Activated naive CD4-positive, alpha-beta T cell treated with anti-CD3 and anti-CD28 coated beads, Interleukin-2, amount 50 U/mL, for 16 hours (primary cell): ENCODE measurements around the gene DACT1.

Source experiments
- DNase-seq: peaks from one replicate; pipeline ENCODE4 v3.0.0-alpha.2; 2020

DACT1 gene

DNA sequence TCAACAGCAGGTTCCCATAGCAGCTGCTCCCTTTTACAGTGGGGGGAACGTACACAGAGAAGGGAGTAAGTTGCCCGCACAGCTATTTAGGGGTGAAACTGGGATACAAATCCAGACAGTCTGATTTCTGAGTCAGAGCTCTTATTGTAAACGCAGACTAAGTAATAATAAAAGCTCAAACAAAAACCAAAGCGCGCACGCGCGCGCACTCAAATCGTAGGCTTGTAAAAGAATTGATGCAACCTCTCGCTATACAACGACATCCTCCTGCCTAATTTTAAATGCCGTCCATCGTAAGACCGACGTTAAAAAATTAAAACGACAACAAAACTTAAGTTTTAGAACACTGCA is 747 bp upstream of the DACT1 start:
- peak; percentile 69 for DNase-seq

DNA sequence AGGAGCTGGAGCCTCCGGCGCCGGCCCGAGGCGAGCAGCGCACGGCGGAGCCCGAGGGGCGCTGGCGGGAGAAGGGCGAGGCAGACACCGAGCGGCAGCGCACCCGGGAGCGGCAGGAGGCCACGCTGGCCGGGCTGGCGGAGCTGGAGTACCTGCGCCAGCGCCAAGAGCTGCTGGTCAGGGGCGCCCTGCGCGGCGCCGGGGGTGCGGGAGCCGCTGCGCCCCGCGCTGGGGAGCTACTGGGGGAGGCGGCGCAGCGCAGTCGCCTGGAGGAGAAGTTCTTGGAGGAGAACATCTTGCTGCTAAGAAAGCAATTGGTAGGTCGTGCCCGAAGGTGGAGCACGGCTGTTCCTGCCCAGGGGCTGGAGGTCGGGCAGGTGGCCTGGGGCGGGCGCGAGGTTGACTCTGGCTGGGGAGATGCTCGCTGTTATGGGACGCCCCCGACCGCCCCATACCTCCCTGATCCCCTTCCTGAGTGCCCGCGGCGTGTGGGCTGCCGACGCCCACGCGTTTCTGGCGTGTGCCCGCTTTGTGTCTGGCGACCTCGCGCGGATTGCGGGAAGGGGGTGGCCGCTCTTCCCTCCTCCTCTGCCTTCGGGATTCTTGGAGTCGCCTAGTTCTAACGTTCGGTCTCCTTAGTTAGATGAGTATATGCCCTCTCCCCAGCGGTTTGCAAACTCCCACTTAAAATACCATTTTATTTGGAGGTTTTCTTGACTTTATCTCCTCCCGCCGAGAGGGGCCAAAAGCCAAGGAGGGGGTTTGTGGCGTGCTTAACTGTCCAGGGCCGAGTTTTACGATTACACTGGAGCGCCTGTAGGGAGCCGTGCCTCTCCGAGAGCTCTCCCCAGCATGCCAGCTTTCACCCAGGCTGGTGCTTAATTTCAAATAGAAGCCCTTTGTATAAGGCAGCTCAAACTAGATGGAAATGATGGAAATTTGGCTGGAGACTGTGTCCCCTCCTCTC is 752 bp downstream of the DACT1 start:
- peak; percentile 39 for DNase-seq

DNA sequence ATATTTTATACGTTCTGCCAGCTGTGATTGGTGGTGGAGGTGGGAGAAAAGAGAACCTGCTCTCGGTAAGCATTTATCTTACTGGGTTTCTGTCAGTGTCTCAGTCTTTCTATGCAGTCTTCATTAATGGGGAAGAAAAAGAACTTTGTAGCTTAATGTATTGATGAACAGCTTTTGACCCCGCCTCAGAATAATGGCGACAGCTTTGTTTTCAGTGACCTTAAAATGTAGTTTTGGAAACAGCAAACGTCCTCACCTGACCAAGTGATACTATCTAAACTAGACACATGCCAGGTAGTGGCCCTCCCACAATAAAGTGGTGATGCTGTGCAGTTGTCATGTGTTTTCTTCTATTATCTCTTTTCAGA is 1.4 kb downstream of the DACT1 start:
- no peak for DNase-seq

DNA sequence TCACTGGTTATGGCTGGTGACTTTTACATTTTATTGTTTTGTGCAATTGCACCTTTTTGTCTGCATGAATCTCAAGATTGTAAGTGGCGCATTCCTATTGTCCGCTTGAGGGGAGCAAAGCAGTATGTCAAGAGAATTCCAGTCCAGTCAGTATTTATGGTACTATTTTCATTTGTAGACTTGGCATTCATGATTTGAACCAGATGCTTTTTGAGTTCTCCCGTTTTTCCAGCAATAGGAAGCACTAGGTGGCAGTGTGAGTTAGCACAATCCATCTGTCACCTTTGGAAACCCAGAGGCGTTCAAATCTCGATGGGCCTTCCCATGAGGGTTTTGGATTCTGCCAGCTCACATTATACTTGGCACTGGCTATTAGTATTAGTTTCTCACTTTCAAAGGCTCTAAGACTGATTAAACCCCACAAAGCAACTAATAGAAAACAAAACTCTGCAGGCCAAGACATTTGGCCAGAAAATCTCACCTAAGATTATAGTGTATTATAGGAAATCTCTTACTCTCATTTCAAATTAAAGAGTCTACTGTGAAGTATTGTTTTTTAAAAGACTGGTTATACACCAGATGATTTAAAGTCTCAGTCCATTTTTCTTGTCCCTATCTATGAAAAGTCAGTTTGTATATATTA is 2.2 kb downstream of the DACT1 start:
- DNase-seq = no peak

DNA sequence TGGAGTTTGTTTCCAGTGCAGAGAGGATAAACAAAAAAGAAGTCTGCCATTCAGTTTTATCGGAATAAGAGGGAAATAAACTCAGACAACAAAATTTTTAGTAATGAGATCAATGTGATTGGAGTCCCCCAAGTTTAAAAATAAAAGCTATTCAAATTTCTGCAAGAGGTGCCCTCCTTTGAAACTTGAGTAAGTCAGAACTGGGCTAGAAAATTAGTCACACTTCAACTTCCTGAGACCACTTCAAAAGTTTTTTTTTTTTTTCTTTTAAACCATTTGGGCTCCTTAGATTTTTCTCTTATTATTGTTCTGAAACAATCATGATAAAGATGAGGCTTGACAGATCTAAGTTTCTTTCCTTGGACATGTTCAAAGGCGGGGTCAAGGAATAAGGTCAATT is 3.2 kb downstream of the DACT1 start:
- DNase-seq = no peak

DNA sequence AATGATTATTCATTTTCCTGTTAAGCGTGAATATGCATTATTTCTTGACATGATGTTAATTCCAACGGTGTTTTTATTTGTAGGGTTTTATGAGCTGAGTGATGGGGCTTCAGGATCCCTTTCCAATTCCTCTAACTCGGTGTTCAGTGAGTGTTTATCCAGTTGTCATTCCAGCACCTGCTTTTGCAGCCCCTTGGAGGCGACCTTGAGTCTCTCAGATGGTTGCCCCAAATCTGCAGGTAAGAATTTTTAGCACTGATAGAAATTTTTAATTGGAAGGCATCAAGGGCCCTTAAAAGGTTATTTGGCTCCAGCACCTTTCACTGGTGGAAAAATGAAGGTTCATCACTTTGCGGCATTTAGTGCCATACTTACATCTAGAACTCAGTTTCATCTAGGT is 3.7 kb downstream of the DACT1 start:
- DNase-seq = no peak

DNA sequence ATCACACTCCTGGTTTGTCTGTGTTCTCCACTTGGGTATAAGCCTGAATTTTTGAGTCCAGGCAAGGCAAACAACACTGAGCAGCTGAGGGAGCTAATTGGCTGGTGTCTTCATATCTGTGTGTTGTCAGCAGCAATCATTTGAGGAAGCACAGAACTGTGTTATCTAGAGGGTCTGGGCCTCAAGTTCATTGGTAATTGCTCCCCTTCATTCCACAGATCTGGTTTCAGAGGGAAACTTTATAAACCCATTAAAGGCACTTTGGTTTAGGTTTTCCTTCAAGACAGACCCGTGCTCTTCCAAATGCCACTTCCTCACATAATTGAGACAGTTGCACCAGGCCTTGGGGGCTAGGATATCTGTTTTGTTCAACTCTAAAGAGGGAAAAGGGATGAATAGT is 5.6 kb downstream of the DACT1 start:
- DNase-seq = no peak

DNA sequence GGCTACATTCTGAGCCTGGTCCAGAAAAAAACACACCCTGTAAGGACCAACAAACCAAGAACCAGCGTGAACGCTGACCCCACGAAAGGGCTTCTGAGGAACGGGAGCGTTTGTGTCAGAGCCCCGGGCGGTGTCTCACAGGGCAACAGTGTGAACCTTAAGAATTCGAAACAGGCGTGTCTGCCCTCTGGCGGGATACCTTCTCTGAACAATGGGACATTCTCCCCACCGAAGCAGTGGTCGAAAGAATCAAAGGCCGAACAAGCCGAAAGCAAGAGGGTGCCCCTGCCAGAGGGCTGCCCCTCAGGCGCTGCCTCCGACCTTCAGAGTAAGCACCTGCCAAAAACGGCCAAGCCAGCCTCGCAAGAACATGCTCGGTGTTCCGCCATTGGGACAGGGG is 7.9 kb downstream of the DACT1 start:
- DNase-seq = no peak

DNA sequence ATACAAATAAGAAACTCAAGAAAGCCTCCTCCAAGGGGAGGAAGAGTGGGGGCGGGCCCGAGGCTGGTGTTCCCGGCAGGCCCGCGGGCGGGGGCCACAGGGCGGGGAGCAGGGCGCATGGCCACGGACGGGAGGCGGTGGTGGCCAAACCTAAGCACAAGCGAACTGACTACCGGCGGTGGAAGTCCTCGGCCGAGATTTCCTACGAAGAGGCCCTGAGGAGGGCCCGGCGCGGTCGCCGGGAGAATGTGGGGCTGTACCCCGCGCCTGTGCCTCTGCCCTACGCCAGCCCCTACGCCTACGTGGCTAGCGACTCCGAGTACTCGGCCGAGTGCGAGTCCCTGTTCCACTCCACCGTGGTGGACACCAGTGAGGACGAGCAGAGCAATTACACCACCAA is 8.7 kb downstream of the DACT1 start:
- no peak for DNase-seq

DNA sequence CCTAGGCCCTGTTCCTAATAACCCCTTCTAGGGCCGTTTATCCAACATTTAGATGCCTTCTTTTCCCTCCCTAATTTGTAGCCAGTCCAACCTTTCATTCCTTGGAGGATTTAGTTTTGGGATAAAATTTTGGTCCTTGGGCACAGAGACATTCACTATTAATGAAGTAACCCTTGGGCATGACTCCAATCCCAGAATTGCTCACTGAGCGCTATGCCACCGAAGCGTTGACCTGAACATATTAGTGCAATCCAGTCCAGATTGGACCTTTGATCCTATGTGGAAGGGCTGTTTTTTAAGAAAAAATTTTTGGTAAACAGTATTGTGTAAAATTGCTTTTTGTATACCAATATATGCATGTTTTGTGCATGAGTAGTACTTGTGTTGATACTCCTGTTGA is 10.0 kb downstream of the DACT1 start:
- no peak for DNase-seq

DNA sequence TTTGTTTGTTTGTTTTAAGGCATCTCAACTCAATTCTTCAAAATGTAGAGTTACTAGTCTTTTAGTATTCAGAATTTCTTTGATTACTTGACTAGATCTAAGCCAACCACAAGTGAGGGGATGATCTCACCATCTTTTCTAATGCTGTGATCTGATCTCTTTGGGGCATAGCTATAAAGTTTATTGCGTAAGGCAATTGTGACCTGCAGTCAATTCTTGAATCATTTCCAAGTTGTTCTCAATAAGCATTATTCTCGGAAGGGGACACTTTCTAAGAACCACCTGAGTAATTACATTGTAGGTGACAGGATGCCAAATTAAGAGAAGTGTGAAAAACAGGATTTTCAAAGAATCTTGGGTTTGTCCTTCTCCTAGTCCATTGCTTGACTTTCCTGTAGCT is 13.1 kb downstream of the DACT1 start:
- DNase-seq = no peak

DNA sequence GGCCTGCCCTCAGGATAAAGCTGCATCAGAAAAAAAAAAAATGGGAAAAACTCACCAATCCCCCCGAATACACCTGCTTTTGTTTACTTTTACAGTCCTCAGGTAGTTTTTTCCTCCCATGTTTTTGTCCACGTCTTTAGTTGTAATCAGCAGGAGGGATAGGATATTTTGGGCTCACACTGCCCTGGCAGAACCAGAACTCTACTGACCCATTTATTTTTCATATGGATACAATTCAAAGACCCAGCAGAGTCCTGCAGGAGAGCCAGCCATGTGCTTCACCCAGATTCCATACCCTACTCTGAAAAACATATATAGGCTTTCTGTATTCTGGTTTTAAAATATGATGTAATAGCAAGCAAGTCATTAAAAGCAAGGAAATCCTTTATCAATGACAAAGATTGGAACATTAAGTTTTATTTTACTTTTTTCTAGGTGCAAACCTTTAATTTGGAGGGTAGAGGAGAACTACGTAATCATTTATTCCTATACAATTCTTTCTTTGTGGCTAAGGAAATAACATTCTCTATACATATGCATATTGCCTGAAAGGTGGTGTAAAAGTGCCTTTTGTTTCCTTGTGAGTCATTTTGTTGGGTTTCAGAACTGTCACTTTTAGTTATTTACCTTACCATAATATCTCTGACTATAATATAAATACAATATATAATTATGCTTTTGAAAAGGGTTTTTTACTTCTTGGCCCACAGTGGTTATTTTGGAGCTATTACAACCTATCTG is 19.1 kb downstream of the DACT1 start:
- DNase-seq = no peak

DNA sequence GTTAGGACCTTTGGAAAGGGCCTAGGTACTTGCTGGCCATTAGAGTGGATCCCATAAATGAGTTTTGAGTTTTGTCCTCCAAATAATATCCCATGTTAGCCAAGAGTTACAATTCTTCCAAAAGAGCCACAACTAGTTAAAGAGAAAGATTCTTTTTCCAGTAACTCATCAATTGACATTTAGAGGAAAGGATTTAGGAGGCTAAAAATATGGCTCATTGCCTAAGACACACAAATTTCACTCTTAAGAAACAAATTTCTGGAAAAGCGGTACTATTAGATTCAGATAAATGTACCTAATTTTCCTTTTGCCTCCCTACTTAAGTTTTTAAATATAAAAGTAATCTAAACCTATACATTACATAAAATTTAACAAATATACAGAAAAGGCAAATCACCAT is 21.3 kb downstream of the DACT1 start:
- no peak for DNase-seq

DNA sequence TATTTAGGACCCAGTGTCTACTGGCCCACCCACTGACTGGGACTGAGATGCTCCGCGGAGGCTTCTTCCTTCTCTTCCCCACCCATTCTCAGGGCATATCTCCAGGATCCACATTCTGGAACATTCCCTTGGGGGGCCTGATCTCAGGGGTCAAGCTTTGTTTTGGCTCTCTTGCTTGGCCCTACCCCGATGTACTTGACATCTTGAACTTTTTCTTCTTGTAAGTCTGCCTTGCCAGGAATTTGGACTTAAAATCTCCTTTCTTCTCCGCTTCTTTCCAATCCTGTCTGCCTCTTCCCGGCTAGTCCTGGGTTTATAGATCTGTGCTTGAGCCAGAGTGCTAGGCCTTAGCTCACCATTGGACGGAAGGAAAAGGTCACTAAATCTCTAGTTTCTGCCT is 22.1 kb downstream of the DACT1 start:
- DNase-seq = no peak

DNA sequence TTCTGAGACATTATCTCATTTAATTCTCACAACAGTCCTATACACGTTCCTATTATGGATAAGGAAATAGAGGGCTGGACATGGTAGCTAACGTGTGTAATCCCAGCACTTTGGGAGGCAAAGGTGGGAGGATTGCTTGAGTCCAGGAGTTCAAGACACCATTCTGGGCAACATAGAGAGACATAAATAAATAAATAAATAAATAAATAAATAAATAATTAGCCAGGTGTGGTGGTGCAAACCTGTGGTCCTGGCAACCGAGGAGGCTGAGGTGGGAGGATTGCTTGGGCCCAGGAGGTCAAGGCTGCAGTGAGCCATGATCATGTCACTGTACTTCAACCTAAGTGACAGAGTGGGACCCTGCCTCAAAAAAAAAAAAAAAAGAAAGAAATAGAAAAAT is 22.6 kb downstream of the DACT1 start:
- DNase-seq = no peak

DNA sequence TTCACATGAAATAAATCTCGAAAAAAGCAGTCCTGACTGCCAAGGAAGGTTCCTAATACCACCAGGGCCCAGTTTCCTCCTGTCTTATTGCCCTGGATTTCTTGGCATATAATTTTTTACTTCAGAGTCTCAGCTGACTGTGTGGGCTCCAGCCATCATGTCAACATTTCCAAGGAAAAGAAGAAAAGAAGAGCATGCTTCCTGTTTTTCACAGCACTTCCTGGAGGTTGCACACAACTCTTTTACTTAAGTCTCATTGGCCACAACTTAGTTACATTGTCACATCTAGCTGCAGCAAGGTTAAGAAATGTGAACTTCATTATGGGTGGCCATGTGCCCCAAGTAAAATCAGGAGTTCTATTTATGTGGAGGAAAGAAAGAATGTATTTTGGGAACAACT is 24.3 kb downstream of the DACT1 start:
- no peak for DNase-seq

DNA sequence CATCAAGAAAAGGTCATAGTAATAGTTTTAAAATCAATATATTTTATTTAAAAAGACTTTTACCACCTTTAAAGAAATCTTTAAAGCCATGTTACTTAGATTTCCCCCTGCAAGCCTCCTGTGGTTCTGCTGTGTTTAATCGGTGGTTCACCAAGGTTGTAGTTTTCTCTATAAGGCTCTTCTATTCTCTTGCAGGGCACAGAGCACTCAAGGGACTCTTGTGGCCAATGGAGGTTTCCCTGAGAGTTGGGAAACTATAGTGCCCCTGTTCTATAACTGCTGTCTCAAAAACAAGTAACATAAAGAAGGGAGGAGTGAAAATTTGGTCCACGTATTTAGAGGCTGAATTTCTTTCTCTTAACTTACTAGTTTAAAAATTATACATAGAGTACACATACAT is 25.0 kb downstream of the DACT1 start:
- DNase-seq = no peak

DNA sequence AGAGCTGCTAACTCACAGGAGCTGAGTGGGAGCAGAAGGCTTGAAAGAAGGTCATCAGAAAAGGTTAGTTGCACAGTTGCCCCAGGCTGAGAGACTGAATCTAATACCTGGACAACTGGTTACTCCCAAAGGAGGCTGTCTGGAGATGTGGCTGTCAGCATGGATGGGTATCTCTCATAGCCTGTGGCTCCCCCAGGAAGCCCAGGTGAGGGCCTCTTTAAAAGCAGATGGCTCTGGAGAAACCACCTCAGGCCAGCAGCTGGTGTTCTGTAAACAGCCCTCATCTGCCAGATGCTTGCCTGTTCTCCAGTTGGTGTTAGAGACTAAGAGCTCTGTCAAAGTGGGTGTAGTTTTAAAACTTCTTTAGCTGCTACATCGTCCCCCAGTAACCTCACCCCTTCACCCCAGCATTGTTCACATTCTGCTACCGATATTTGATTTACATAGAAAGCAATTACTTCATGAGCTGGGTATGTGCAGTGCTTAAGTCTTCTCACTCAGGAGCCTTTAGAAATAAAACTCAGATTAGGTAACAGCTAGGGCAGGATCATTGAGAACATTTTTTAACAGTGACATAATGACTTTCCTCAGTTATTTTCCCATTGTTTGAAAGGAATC is 25.8 kb downstream of the DACT1 start:
- DNase-seq = no peak

DNA sequence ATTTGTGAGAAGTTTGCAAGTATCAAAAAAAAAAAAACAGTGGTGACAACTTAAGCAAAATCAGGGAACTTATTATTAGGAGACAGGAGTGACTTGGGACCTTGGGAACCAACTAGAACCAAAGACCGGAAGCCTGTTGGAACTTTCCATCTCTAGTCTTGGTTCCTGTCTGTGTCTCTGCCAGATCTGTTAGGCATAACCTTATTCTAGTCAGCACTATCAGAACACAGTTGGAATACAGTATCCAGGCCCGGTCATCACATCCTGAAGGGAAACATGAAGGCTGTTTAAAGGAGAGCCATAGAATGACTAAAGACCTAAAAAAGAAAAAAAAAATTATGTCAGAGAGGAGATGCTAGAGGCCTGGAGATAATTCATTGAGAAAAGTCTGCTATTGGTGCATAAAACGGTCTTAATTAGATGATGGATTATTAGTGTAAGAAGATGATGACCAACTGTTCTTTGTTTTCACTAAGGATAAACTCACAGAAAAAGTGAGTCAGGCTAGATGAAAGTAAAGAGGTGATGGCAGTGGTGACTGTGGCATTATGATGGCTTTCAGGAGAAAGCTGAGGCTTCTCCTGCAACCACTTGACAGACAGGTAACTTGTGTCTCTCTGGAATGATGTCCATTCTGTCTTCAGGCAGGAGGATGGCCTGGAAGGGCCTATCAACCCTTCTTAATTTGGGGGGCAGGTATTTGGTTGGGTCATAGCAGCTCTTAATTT is 28.2 kb downstream of the DACT1 start:
- no peak for DNase-seq

DNA sequence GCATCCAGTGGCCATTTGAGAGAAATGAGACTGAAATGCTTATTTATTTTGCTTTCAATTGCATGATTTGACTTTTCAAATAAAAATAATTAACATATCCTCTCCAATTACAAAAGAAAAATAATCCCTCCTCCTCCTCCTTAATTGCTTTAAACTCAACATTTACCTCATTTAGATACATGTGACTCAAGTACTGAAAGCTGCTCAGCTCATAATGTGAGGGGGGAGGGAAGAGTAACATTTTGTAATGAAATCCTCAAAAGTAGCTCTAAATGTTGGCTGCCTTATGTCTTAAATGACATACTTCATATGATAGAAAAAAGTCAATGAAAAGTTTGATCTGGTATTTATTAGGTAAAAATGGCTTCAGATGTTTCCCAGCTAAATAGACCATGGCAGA is 29.0 kb downstream of the DACT1 start:
- no peak for DNase-seq

DNA sequence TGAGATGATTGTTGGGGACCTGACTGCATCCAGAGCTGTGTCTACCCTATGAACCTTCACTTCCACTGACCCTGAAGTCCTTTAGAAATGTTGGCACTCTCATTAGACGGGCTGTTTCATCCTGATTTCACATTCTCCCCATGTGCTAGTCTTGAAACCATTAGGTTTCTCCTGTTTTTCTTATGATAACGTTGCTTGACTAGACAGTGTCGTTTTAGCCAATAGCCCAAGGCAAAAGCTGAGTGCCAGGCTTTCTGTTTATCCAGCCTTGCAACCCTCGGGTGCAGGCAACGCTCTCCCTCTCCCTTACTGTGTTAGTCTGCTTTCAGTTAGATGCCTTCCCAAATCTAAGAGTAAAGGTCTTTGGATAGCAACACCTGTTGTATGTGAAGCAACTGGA is 30.1 kb downstream of the DACT1 start:
- DNase-seq = no peak

DNA sequence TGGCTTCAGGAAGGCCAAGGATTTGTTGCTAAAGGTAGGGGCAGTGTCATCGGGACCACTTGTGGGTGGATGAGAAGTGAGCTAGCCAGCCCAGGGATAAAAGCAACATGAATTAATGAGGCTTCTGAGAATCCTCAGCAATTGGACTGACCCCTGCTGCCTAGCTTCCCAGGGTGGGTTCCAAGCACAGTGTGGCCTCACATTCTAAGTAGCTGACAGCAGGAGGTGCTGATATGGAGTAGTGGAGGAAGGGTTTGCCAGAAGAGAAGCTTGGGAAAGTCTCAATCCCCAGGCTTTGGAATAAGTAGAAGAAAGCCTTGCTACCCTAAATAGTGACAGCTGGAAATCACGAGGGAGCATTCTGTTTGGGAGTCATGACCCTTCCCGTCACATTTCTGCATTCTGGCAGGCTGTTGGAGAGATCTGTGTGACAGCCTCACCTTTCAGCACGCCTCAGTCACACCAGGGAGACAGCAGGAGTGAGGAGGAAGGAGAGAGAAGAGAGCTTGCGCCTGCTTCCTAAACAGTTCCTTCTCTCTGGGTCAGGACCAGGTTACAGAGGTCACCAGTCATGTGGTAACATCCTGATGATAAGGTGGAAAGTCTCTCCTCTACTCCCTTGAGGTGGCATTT is 31.2 kb downstream of the DACT1 start:
- no peak for DNase-seq
